Epithelial cell of proximal tubule (primary cell): ENCODE results near the gene CLEC18B. TPM values are rescaled to one million over a fixed set of nuclear protein-coding genes. Genes with fewer than 3 reads are reported as not detected.

Experiments used
- DNase-seq: peaks from one replicate; pipeline ENCODE4 v3.0.0-alpha.2; 2011; ENCODE audit warnings: low read depth
- H3K4me3 ChIP-seq: 2 replicates; pipeline ENCODE4 v1.5.1; 2011; ENCODE audit warnings: low read depth, mild to moderate bottlenecking, low read length
- total RNA-seq: library from RNA; depleted of rRNA; stranded (reverse); fragments of >200 nt; gene quantifications from 2 replicates; pipeline ENCODE4 v1.2.3, GENCODE V29; 2015
- TF ChIP-seq, protein P1 (sequence below): conservative IDR thresholded peaks from 2 replicates; pipeline ENCODE4 v1.5.1; 2012; ENCODE audit warnings: low read depth, mild to moderate bottlenecking, low read length

The CLEC18B gene
- total RNA-seq, 1 donor from 2014 or later = 18.7 TPM

- peak; percentile 43 for DNase-seq
- TF ChIP-seq, protein P1, sequence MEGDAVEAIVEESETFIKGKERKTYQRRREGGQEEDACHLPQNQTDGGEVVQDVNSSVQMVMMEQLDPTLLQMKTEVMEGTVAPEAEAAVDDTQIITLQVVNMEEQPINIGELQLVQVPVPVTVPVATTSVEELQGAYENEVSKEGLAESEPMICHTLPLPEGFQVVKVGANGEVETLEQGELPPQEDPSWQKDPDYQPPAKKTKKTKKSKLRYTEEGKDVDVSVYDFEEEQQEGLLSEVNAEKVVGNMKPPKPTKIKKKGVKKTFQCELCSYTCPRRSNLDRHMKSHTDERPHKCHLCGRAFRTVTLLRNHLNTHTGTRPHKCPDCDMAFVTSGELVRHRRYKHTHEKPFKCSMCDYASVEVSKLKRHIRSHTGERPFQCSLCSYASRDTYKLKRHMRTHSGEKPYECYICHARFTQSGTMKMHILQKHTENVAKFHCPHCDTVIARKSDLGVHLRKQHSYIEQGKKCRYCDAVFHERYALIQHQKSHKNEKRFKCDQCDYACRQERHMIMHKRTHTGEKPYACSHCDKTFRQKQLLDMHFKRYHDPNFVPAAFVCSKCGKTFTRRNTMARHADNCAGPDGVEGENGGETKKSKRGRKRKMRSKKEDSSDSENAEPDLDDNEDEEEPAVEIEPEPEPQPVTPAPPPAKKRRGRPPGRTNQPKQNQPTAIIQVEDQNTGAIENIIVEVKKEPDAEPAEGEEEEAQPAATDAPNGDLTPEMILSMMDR = no peak
- H3K4me3 ChIP-seq = no peak overlapping the region
These were observed 30.9 kb upstream of the CLEC18B start for GRCh38 chr16:74451951-74452758.

GRCh38 chr16:74450967-74451760, 29.9 kb upstream of the CLEC18B start:
- TF ChIP-seq, protein P1 = no peak
- DNase-seq = no peak
- no peak overlapping the region for H3K4me3 ChIP-seq

DNA sequence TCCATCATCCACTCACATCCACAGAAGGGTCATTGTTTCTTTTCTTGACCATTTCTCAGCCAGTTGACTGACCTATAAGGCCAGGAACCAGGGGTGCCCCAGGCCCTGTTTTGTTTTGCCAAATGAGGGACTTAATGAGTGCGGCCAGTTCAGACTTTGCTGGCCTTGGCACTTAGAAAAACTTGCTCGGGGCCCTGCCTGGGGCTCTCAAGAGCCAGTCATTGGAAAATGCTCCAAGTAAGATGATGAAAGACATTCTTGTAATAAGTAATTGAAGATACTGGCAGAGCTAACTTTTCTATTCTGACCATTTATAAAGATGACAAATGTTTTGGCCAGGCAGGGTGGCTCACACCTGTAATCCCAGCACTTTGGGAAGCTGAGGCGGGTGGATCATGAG, 29.0 kb upstream of the CLEC18B start:
- no peak for DNase-seq
- H3K4me3 ChIP-seq = no peak overlapping the region
- TF ChIP-seq, protein P1 = no peak

- no peak overlapping the region for H3K4me3 ChIP-seq
- TF ChIP-seq, protein P1 = no peak
- DNase-seq = no peak
These were observed 28.2 kb upstream of the CLEC18B start for GRCh38 chr16:74449470-74449869.

DNA sequence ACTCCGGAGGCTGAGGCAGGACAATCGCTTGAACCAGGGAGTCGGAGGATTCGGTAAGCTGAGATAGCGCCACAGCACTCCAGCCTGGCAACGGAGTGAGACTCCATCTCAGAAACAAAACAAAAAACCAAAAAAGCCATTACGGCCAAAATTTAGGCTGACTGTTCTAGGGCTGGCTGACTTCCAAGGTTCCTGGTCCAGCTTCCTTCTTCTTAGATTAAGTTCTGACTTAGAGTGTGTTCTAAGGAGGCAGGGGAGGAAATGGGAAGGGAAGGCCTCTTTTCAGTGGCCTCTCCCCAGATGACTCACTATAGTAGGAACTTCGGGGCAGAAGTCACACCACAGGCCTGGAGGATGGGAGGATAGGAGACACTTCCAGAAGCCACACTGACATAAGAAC, 27.7 kb upstream of the CLEC18B start:
- H3K4me3 ChIP-seq = no peak overlapping the region
- TF ChIP-seq, protein P1 = no peak
- peak; percentile 64 for DNase-seq

- H3K4me3 ChIP-seq = no peak overlapping the region
- DNase-seq = no peak
- TF ChIP-seq, protein P1 = no peak
These were observed 26.3 kb upstream of the CLEC18B start for GRCh38 chr16:74447578-74447977.
